ENCODE data around the gene LY6G6F.

GRCh38 chr6:31683591-31683990 is 23.1 kb upstream of the LY6G6F start:
- TF ChIP-seq POLR2A (IDR thresholded peaks at IDR 0.05; ENCODE audit: low read length) (no peak), GATA1 (IDR thresholded peaks at IDR 0.05; ENCODE audit: low read depth, low read length) (no peak)
